GM23338 (cell line): ENCODE results near the gene SLC25A10.

ENCODE experiments used
- CREB1 ChIP-seq: fragments of 250-450 bp; sonication (Bioruptor Pico); IDR thresholded peaks from 2 replicates; pipeline ENCODE4 v1.5.0; 2020; ENCODE audit warnings: low read depth, mild to moderate bottlenecking, moderate library complexity
- EZH2 ChIP-seq: fragments of 200-600 bp; sonication (generic); IDR thresholded peaks from one replicate; pipeline ENCODE4 v1.8.0; 2017; ENCODE audit warnings: antibody characterized with exemption, mild to moderate bottlenecking, low read depth; ENCODE audit not compliant: unreplicated experiment
- EZH2phosphoT487 ChIP-seq: fragments of 200-600 bp; sonication (generic); IDR thresholded peaks from one replicate; pipeline ENCODE4 v1.8.1; 2018; ENCODE audit warnings: antibody characterized with exemption; ENCODE audit not compliant: unreplicated experiment
- JUNB ChIP-seq: IDR thresholded peaks from one replicate; pipeline ENCODE4 v1.6.1; 2016; ENCODE audit warnings: antibody characterized with exemption; ENCODE audit not compliant: unreplicated experiment
- NANOG ChIP-seq: IDR thresholded peaks from 2 replicates; pipeline ENCODE4 v1.6.1; 2016; ENCODE audit warnings: antibody characterized with exemption, borderline replicate concordance
- POLR2AphosphoS5 ChIP-seq: IDR thresholded peaks from 2 replicates; pipeline ENCODE4 v1.6.1; 2016; ENCODE audit warnings: antibody characterized with exemption, low read depth
- STAT1 ChIP-seq: IDR thresholded peaks from one replicate; pipeline ENCODE4 v1.6.1; 2016; ENCODE audit warnings: antibody characterized with exemption; ENCODE audit not compliant: unreplicated experiment
- ZNF331 ChIP-seq: fragments of 250-450 bp; sonication (Bioruptor Pico); IDR thresholded peaks from 2 replicates; pipeline ENCODE4 v1.5.0; 2020; ENCODE audit warnings: low read depth, mild to moderate bottlenecking, moderate library complexity
- TF ChIP-seq, protein P1 (sequence below), 2 experiments: fragments of 200-600 bp in 1 of 2; sonication (generic) in 1 of 2; conservative IDR thresholded peaks; 2 replicates each; pipeline versions ENCODE4 v1.5.1 to v1.6.1; 2016 to 2017; ENCODE audit warnings: antibody characterized with exemption in 2 of 2, low read depth in 2 of 2, mild to moderate bottlenecking in 2 of 2, moderate library complexity in 1 of 2
- TF ChIP-seq, protein P2 (sequence below): fragments of 250-450 bp; sonication (Bioruptor Pico); IDR thresholded peaks from 2 replicates; pipeline ENCODE4 v1.5.0; 2020; ENCODE audit warnings: mild to moderate bottlenecking, moderate library complexity
- TF ChIP-seq, protein P3 (sequence below): IDR thresholded peaks from one replicate; pipeline ENCODE4 v1.6.1; 2018; ENCODE audit warnings: antibody characterized with exemption; ENCODE audit not compliant: unreplicated experiment
- TF ChIP-seq, protein P4 (sequence below): IDR thresholded peaks from 2 replicates; pipeline ENCODE4 v1.6.1; 2016; ENCODE audit warnings: antibody characterized with exemption

GRCh38 chr17:81673561-81674258, 38.4 kb upstream of the SLC25A10 start:
- TF ChIP-seq, protein P1, sequence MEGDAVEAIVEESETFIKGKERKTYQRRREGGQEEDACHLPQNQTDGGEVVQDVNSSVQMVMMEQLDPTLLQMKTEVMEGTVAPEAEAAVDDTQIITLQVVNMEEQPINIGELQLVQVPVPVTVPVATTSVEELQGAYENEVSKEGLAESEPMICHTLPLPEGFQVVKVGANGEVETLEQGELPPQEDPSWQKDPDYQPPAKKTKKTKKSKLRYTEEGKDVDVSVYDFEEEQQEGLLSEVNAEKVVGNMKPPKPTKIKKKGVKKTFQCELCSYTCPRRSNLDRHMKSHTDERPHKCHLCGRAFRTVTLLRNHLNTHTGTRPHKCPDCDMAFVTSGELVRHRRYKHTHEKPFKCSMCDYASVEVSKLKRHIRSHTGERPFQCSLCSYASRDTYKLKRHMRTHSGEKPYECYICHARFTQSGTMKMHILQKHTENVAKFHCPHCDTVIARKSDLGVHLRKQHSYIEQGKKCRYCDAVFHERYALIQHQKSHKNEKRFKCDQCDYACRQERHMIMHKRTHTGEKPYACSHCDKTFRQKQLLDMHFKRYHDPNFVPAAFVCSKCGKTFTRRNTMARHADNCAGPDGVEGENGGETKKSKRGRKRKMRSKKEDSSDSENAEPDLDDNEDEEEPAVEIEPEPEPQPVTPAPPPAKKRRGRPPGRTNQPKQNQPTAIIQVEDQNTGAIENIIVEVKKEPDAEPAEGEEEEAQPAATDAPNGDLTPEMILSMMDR (conservative IDR thresholded peaks at IDR 0.05; ENCODE audit: low read depth in 2 of 2) = no peak
- 0 out of 2 replicates have a peak, but pooled peaks have one; percentile 10 for TF ChIP-seq POLR2AphosphoS5
- TF ChIP-seq, protein P2, sequence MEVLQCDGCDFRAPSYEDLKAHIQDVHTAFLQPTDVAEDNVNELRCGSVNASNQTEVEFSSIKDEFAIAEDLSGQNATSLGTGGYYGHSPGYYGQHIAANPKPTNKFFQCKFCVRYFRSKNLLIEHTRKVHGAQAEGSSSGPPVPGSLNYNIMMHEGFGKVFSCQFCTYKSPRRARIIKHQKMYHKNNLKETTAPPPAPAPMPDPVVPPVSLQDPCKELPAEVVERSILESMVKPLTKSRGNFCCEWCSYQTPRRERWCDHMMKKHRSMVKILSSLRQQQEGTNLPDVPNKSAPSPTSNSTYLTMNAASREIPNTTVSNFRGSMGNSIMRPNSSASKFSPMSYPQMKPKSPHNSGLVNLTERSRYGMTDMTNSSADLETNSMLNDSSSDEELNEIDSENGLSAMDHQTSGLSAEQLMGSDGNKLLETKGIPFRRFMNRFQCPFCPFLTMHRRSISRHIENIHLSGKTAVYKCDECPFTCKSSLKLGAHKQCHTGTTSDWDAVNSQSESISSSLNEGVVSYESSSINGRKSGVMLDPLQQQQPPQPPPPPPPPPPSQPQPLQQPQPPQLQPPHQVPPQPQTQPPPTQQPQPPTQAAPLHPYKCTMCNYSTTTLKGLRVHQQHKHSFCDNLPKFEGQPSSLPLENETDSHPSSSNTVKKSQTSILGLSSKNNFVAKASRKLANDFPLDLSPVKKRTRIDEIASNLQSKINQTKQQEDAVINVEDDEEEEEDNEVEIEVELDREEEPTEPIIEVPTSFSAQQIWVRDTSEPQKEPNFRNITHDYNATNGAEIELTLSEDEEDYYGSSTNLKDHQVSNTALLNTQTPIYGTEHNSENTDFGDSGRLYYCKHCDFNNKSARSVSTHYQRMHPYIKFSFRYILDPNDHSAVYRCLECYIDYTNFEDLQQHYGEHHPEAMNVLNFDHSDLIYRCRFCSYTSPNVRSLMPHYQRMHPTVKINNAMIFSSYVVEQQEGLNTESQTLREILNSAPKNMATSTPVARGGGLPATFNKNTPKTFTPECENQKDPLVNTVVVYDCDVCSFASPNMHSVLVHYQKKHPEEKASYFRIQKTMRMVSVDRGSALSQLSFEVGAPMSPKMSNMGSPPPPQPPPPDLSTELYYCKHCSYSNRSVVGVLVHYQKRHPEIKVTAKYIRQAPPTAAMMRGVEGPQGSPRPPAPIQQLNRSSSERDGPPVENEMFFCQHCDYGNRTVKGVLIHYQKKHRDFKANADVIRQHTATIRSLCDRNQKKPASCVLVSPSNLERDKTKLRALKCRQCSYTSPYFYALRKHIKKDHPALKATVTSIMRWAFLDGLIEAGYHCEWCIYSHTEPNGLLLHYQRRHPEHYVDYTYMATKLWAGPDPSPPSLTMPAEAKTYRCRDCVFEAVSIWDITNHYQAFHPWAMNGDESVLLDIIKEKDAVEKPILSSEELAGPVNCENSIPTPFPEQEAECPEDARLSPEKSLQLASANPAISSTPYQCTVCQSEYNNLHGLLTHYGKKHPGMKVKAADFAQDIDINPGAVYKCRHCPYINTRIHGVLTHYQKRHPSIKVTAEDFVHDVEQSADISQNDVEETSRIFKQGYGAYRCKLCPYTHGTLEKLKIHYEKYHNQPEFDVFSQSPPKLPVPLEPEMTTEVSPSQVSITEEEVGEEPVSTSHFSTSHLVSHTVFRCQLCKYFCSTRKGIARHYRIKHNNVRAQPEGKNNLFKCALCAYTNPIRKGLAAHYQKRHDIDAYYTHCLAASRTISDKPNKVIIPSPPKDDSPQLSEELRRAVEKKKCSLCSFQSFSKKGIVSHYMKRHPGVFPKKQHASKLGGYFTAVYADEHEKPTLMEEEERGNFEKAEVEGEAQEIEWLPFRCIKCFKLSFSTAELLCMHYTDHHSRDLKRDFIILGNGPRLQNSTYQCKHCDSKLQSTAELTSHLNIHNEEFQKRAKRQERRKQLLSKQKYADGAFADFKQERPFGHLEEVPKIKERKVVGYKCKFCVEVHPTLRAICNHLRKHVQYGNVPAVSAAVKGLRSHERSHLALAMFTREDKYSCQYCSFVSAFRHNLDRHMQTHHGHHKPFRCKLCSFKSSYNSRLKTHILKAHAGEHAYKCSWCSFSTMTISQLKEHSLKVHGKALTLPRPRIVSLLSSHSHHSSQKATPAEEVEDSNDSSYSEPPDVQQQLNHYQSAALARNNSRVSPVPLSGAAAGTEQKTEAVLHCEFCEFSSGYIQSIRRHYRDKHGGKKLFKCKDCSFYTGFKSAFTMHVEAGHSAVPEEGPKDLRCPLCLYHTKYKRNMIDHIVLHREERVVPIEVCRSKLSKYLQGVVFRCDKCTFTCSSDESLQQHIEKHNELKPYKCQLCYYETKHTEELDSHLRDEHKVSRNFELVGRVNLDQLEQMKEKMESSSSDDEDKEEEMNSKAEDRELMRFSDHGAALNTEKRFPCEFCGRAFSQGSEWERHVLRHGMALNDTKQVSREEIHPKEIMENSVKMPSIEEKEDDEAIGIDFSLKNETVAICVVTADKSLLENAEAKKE (CRISPR knock-in tag) = no peak
- no peak for TF ChIP-seq CREB1 (CRISPR knock-in tag)
- TF ChIP-seq EZH2 = no peak
- TF ChIP-seq, protein P3, sequence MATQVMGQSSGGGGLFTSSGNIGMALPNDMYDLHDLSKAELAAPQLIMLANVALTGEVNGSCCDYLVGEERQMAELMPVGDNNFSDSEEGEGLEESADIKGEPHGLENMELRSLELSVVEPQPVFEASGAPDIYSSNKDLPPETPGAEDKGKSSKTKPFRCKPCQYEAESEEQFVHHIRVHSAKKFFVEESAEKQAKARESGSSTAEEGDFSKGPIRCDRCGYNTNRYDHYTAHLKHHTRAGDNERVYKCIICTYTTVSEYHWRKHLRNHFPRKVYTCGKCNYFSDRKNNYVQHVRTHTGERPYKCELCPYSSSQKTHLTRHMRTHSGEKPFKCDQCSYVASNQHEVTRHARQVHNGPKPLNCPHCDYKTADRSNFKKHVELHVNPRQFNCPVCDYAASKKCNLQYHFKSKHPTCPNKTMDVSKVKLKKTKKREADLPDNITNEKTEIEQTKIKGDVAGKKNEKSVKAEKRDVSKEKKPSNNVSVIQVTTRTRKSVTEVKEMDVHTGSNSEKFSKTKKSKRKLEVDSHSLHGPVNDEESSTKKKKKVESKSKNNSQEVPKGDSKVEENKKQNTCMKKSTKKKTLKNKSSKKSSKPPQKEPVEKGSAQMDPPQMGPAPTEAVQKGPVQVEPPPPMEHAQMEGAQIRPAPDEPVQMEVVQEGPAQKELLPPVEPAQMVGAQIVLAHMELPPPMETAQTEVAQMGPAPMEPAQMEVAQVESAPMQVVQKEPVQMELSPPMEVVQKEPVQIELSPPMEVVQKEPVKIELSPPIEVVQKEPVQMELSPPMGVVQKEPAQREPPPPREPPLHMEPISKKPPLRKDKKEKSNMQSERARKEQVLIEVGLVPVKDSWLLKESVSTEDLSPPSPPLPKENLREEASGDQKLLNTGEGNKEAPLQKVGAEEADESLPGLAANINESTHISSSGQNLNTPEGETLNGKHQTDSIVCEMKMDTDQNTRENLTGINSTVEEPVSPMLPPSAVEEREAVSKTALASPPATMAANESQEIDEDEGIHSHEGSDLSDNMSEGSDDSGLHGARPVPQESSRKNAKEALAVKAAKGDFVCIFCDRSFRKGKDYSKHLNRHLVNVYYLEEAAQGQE = no peak
- TF ChIP-seq JUNB = no peak
- no peak for TF ChIP-seq EZH2phosphoT487
- TF ChIP-seq, protein P4, sequence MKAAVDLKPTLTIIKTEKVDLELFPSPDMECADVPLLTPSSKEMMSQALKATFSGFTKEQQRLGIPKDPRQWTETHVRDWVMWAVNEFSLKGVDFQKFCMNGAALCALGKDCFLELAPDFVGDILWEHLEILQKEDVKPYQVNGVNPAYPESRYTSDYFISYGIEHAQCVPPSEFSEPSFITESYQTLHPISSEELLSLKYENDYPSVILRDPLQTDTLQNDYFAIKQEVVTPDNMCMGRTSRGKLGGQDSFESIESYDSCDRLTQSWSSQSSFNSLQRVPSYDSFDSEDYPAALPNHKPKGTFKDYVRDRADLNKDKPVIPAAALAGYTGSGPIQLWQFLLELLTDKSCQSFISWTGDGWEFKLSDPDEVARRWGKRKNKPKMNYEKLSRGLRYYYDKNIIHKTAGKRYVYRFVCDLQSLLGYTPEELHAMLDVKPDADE = no peak
- TF ChIP-seq ZNF331 (CRISPR knock-in tag) = no peak
- TF ChIP-seq STAT1 = no peak
- TF ChIP-seq NANOG = no peak
